Activated CD8-positive, alpha-beta T cell treated with anti-CD3 and anti-CD28 coated beads for 36 hours (primary cell): ENCODE results near the gene USF2. TPM values are rescaled to one million over a fixed set of nuclear protein-coding genes. Genes with fewer than 3 reads are reported as not detected.

ENCODE experiments used
- ATAC-seq: fragments of 200-7000 bp; cut with Tn5 transposase; one replicate; pipeline ENCODE4 v1.10.0; 2021; ENCODE audit warnings: mild to moderate bottlenecking, moderate library complexity
- CTCF ChIA-PET: fragments of 350-600 bp; sonication (Branson Sonifier 250); formaldehyde crosslinking; loops from one replicate; lab custom pipeline; 2021; ENCODE audit warnings: antibody characterized with exemption; lab: Charles Lee
- POLR2A ChIA-PET: fragments of 350-600 bp; sonication (Branson Sonifier 250); formaldehyde crosslinking; loops from one replicate; lab custom pipeline; 2021; ENCODE audit warnings: antibody characterized with exemption; lab: Charles Lee
- DNase-seq: peaks from one replicate; pipeline ENCODE4 v3.0.0-alpha.2; 2020
- H3K27ac Mint-ChIP-seq: one replicate; pipeline ENCODE4 v1.8.0; 2021; ENCODE audit warnings: mild to moderate bottlenecking, mixed read lengths
- H3K27me3 Mint-ChIP-seq: one replicate; pipeline ENCODE4 v1.8.0; 2021; ENCODE audit warnings: mixed read lengths
- H3K36me3 Mint-ChIP-seq: one replicate; pipeline ENCODE4 v1.8.0; 2021; ENCODE audit warnings: low read depth, mixed read lengths
- H3K4me1 Mint-ChIP-seq: one replicate; pipeline ENCODE4 v1.8.0; 2021; ENCODE audit warnings: low read depth, mixed read lengths
- H3K4me3 Mint-ChIP-seq: one replicate; pipeline ENCODE4 v1.8.0; 2021; ENCODE audit warnings: mild to moderate bottlenecking, moderate library complexity, mixed read lengths
- H3K9me3 Mint-ChIP-seq: one replicate; pipeline ENCODE4 v1.8.0; 2021; ENCODE audit warnings: mixed read lengths
- intact Hi-C: fragments of 100-400 bp; cut with micrococcal nuclease; formaldehyde crosslinking; loops from one replicate; pipeline ENCODE4 v1.10.0; 2022
- total RNA-seq, 2 experiments: library from RNA; stranded (reverse); gene quantifications; one replicate each; pipeline ENCODE4 v1.2.3, GENCODE V29; 2021
- TF ChIP-seq, protein P1 (sequence below): fragments of 200-600 bp; IDR thresholded peaks from one replicate; pipeline ENCODE4 v1.8.0; 2022; ENCODE audit warnings: antibody characterized with exemption, mild to moderate bottlenecking

Gene USF2
- total RNA-seq, 2 experiments from 2014 or later, result 111 to 115 TPM

- ChIA-PET CTCF (interaction anchor here (1.2 to 1.6 kb wide), 3 partner anchors 9 to 159 kb away, joined by 3 to 4 read pairs (median 3); no protein-coding TSS in a partner anchor), POLR2A (interaction anchor here (0.8 to 0.9 kb wide), 2 partner anchors 9 to 12 kb away, joined by 3 read pairs; no protein-coding TSS in a partner anchor)
- ATAC-seq (no peak), DNase-seq (no peak)
- Mint-ChIP-seq H3K4me3 (no peak overlapping the region), H3K9me3 (no peaks in the 10 kb centered on the region), H3K27me3 (no peaks in the 10 kb centered on the region), H3K36me3 (no peaks in the 10 kb centered on the region), H3K27ac (no peak overlapping the region), H3K4me1 (peaks cover 10% of the 10 kb centered on the region)
- intact Hi-C loops, result no loop called here
- TF ChIP-seq, protein P1, sequence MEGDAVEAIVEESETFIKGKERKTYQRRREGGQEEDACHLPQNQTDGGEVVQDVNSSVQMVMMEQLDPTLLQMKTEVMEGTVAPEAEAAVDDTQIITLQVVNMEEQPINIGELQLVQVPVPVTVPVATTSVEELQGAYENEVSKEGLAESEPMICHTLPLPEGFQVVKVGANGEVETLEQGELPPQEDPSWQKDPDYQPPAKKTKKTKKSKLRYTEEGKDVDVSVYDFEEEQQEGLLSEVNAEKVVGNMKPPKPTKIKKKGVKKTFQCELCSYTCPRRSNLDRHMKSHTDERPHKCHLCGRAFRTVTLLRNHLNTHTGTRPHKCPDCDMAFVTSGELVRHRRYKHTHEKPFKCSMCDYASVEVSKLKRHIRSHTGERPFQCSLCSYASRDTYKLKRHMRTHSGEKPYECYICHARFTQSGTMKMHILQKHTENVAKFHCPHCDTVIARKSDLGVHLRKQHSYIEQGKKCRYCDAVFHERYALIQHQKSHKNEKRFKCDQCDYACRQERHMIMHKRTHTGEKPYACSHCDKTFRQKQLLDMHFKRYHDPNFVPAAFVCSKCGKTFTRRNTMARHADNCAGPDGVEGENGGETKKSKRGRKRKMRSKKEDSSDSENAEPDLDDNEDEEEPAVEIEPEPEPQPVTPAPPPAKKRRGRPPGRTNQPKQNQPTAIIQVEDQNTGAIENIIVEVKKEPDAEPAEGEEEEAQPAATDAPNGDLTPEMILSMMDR, result no peak
Observed at GRCh38 chr19:35225951-35226350, 42.8 kb upstream of the USF2 start.

GRCh38 chr19:35226748-35227147 lies 42.0 kb upstream of the USF2 start:
- no peak for ATAC-seq
- TF ChIP-seq, protein P1, result no peak
- intact Hi-C loops, result no loop called here
- H3K27me3 Mint-ChIP-seq, result no peaks in the 10 kb centered on the region
- no peaks in the 10 kb centered on the region for H3K9me3 Mint-ChIP-seq
- H3K4me1 Mint-ChIP-seq, result peaks cover 10% of the 10 kb centered on the region
- no peak for DNase-seq
- no peak overlapping the region for H3K27ac Mint-ChIP-seq
- CTCF ChIA-PET, result interaction anchor here (0.9 to 1.2 kb wide), 2 partner anchors 10 to 38 kb away, joined by 3 read pairs; no protein-coding TSS in a partner anchor
- H3K4me3 Mint-ChIP-seq, result no peak overlapping the region
- POLR2A ChIA-PET, result interaction anchor here (0.8 kb wide), 1 partner anchor 9 kb away, joined by 3 read pairs; no protein-coding TSS in a partner anchor
- no peaks in the 10 kb centered on the region for H3K36me3 Mint-ChIP-seq

- Mint-ChIP-seq H3K36me3 (no peaks in the 10 kb centered on the region), H3K4me1 (peaks cover 6% of the 10 kb centered on the region), H3K27me3 (no peaks in the 10 kb centered on the region), H3K4me3 (no peak within 1 kb of the TSS), H3K9me3 (no peaks in the 10 kb centered on the region), H3K27ac (no peak within 1 kb of the TSS)
- intact Hi-C loops, result no loop called here
- ATAC-seq, result no peak
- DNase-seq, result no peak
- POLR2A ChIA-PET, result no interaction called here
- TF ChIP-seq, protein P1, result no peak
- CTCF ChIA-PET, result interaction anchor here (1.1 kb wide), 1 partner anchor 85 kb away, joined by 3 read pairs; the partner anchor contains the start of gene FXYD7
Observed at GRCh38 chr19:35228177-35228930, 40.4 kb upstream of the USF2 start, which contains the start of gene FAM187B. Gene FAM187B (minus strand): TSS chr19:35228739. CDS start chr19:35228680, 59 bp downstream.

DNA sequence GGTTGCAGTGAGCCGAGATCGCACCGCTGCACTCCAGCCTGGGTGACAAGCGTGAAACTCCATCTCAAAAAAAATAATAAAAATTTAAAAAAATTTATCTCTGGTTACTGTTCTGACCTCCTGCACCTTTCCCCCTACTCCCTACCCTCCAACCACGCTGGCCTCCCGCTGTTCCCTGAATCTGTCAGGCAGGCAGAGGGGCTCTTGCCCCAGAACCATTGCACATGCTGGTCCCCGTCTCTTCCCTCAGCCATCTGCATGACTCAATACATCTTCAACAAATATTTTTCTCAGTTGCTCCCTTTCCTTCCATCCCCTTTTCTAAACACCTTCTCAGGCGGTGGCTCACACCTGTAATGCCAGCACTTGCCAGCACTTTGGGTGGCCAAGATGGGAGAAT lies 39.2 kb upstream of the USF2 start:
- intact Hi-C loops, result no loop called here
- DNase-seq, result no peak
- CTCF ChIA-PET, result no interaction called here

More for the DNA sequence above, 39.2 kb upstream of the USF2 start:
- Mint-ChIP-seq H3K27ac (no peak overlapping the region), H3K36me3 (no peaks in the 10 kb centered on the region), H3K9me3 (no peaks in the 10 kb centered on the region), H3K27me3 (no peaks in the 10 kb centered on the region), H3K4me1 (peaks cover 4% of the 10 kb centered on the region), H3K4me3 (no peak overlapping the region)
- TF ChIP-seq, protein P1, result no peak
- ATAC-seq, result no peak
- POLR2A ChIA-PET, result interaction anchor here (0.6 kb wide), 1 partner anchor 286 kb away, joined by 3 read pairs; no protein-coding TSS in a partner anchor
